ENCODE results near the gene AOAH. TPM values are rescaled to one million over a fixed set of nuclear protein-coding genes. Genes with fewer than 3 reads are reported as not detected.

The AOAH gene
- total and polyA plus RNA-seq, 8 donors: 1.6 to 35.8 (median 4.3) TPM; not detected in 1

DNA sequence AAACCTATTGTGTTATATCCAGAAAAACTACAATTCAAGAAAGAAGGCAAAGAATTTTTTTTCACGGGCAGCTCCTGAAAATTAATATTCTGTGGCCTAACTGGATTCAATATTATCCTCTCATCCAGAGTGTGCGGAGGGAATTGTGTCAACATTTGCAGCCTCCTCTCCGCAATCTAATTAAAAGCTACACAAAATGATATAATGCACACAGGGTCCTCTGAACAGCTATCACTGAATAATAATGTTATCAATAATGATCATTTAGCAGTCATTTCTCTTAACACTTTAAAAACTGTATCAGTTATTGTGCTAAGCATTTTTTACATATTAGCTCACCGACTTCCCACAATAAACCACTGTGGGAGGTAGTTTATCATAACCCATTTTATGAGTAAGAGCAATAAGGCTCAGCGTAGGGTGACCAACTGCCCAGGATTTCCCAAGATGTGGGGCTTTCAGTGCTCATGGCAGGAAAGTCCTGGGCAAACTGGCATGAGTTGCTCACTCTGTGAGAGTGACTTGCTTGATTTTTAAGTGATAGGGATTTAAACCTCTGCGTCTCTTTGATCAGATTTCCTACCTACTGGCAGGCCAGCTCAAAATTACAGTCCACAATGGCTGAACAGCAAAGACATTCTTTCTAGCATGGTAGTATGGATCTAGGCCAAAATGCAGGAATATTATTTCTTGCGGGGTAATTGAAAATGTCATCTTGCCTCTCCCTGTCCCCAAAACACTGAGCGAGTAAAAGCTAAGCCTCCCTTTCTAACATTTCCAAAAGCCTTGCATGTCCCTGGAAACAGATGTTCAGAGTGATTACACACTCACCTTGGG lies 65.7 kb downstream of the AOAH start:
- Histone ChIP-seq H3K36me3 (no peaks in the 10 kb centered on the region), H3K9me3 (no peaks in the 10 kb centered on the region), H3K4me3 (no peak overlapping the region), H3K4me1 (peaks cover 0 to 2% (median 0%) of the 10 kb centered on the region in 4 donors), H3K27me3 (no peaks in the 10 kb centered on the region), H3K27ac (no peak overlapping the region)
- WGBS, 5 donors: 76 to 85% (median 80%) methylated on average over 8 of the region's 8 CpGs
- no peak for DNase-seq
- intact Hi-C loops (cut with DNase I; ENCODE audit: low total_unique reads): no loop called here
- TF ChIP-seq EP300 (IDR thresholded peaks at IDR 0.05) (no peak), POLR2AphosphoS5 (IDR thresholded peaks at IDR 0.05) (no peak), POLR2A (IDR thresholded peaks at IDR 0.05) (no peak)
- TF ChIP-seq, protein P1, sequence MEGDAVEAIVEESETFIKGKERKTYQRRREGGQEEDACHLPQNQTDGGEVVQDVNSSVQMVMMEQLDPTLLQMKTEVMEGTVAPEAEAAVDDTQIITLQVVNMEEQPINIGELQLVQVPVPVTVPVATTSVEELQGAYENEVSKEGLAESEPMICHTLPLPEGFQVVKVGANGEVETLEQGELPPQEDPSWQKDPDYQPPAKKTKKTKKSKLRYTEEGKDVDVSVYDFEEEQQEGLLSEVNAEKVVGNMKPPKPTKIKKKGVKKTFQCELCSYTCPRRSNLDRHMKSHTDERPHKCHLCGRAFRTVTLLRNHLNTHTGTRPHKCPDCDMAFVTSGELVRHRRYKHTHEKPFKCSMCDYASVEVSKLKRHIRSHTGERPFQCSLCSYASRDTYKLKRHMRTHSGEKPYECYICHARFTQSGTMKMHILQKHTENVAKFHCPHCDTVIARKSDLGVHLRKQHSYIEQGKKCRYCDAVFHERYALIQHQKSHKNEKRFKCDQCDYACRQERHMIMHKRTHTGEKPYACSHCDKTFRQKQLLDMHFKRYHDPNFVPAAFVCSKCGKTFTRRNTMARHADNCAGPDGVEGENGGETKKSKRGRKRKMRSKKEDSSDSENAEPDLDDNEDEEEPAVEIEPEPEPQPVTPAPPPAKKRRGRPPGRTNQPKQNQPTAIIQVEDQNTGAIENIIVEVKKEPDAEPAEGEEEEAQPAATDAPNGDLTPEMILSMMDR (IDR thresholded peaks at IDR 0.05): no peak

- intact Hi-C loops (cut with DNase I; ENCODE audit: low total_unique reads): no loop called here
- H3K4me3 ChIP-seq: no peak overlapping the region
- TF ChIP-seq, protein P1 (IDR thresholded peaks at IDR 0.05): no peak
- no peak for TF ChIP-seq EP300 (IDR thresholded peaks at IDR 0.05)
- peaks cover 0 to 2% (median 0%) of the 10 kb centered on the region in 4 donors for H3K4me1 ChIP-seq
- 78 to 88% (median 80%) methylated on average over 8 of the region's 8 CpGs for WGBS, 5 donors
- H3K27me3 ChIP-seq: no peaks in the 10 kb centered on the region
- no peak overlapping the region for H3K27ac ChIP-seq
- no peaks in the 10 kb centered on the region for H3K36me3 ChIP-seq
- no peaks in the 10 kb centered on the region for H3K9me3 ChIP-seq
- DNase-seq: no peak
These were observed 67.1 kb downstream of the AOAH start for GRCh38 chr7:36657036-36657660.

DNA sequence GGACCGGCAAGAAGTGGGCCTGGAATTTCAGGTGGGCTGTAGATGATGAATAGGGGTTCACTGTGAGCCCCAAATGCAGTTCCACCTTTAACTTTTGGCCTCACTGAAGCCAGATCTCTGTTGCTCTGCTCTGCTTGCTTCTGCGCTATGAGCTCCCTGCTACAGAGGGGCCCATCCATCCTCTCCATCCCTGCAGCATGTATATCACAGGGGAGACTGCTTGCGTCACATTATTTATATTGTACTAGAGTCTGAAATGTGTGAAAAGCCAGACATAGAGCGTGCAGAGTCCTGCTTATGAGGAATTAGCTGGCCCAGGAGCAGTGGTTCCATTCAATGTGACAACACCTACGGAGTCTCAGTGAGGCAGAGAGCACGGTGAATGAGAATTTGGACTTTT lies 69.9 kb downstream of the AOAH start:
- Histone ChIP-seq H3K27ac (no peak overlapping the region), H3K9me3 (no peaks in the 10 kb centered on the region), H3K36me3 (no peaks in the 10 kb centered on the region), H3K27me3 (no peaks in the 10 kb centered on the region), H3K4me3 (no peak overlapping the region), H3K4me1 (peaks cover 0 to 2% (median 0%) of the 10 kb centered on the region in 4 donors)
- DNase-seq: no peak
- no peak for TF ChIP-seq POLR2A (IDR thresholded peaks at IDR 0.05)
- TF ChIP-seq EP300 (IDR thresholded peaks at IDR 0.05): no peak
- no peak for TF ChIP-seq POLR2AphosphoS5 (IDR thresholded peaks at IDR 0.05)
- TF ChIP-seq, protein P1 (IDR thresholded peaks at IDR 0.05): no peak
- intact Hi-C loops (cut with DNase I; ENCODE audit: low total_unique reads): no loop called here
- WGBS, 5 donors: 77 to 94% (median 91%) methylated on average over 6 of the region's 6 CpGs

- DNase-seq: no peak
- Histone ChIP-seq H3K27ac (no peak overlapping the region), H3K4me3 (no peak overlapping the region), H3K4me1 (peaks cover 0 to 2% (median 0%) of the 10 kb centered on the region in 4 donors), H3K9me3 (no peaks in the 10 kb centered on the region), H3K27me3 (no peaks in the 10 kb centered on the region), H3K36me3 (no peaks in the 10 kb centered on the region)
- 56 to 66% (median 59%) methylated on average over 11 of the region's 11 CpGs for WGBS, 5 donors
- intact Hi-C loops (cut with DNase I; ENCODE audit: low total_unique reads): no loop called here
- TF ChIP-seq POLR2AphosphoS5 (IDR thresholded peaks at IDR 0.05): no peak
- TF ChIP-seq, protein P1 (IDR thresholded peaks at IDR 0.05): no peak
- TF ChIP-seq EP300 (IDR thresholded peaks at IDR 0.05): no peak
- TF ChIP-seq POLR2A (IDR thresholded peaks at IDR 0.05): no peak
These were observed 70.5 kb downstream of the AOAH start for GRCh38 chr7:36653663-36654355.
